ENCODE data around the gene PATJ.

DNA sequence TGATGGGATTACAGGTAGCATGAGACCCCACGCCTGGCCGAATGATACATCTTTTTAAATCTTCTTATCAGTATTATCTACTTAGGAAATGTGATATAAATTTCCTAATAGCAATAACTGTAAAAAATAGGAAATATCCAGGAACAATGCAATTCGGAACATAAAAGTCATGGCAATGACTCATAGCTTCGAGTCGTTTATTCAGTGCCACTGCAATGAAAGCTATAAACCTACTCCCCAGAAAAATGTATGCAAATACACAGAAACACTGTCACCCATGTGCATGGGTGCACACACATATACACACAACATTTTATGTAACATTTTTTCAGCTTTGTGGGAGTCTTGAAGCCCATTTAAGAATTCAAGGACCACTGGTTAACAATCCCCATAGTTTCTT is 194.6 kb downstream of the PATJ start:
- TF ChIP-seq CTCF (IDR thresholded peaks at IDR 0.05) (no peak), POLR2A (IDR thresholded peaks at IDR 0.05) (no peak)
